Keratinocyte (primary cell): ENCODE measurements around the gene HSBP1L1. TPM values are rescaled to one million over a fixed set of nuclear protein-coding genes. Genes with fewer than 3 reads are reported as not detected.

Experiments
- DNase-seq: peaks from one replicate; pipeline ENCODE4 v3.0.0-alpha.2; 2011; ENCODE audit warnings: low read depth, missing footprints, low spot score
- FAIRE-seq: peaks from 2 replicates; lab custom pipeline; 2011; peaks lifted over from hg19 to GRCh38; lab: Jason Lieb, UNC
- H2AFZ ChIP-seq: 2 replicates; pipeline ENCODE4 v1.6.0; 2012; ENCODE audit warnings: low read length, control low read depth, inconsistent platforms; ENCODE audit not compliant: control insufficient read depth
- H3K27ac ChIP-seq: 2 replicates; pipeline ENCODE4 v1.5.1; 2011; ENCODE audit warnings: low read length; ENCODE audit not compliant: control insufficient read depth, insufficient read depth
- H3K27me3 ChIP-seq: 3 replicates; pipeline ENCODE4 v1.6.0; 2011; ENCODE audit warnings: low read length; ENCODE audit not compliant: control insufficient read depth, insufficient read depth; ENCODE audit errors: extremely low read depth
- H3K36me3 ChIP-seq, 2 experiments: 2 replicates in 1 of 2; 3 replicates in 1 of 2; pipeline ENCODE4 v1.5.1; 2011; ENCODE audit warnings: low read length in 2 of 2, mild to moderate bottlenecking in 1 of 2; ENCODE audit not compliant: control insufficient read depth in 2 of 2, insufficient read depth in 2 of 2; ENCODE audit errors: extremely low read depth in 1 of 2
- H3K4me1 ChIP-seq: 3 replicates; pipeline ENCODE4 v1.5.1; 2011; ENCODE audit warnings: low read length; ENCODE audit not compliant: control insufficient read depth, insufficient read depth; ENCODE audit errors: extremely low read depth
- H3K4me2 ChIP-seq: 3 replicates; pipeline ENCODE4 v1.6.0; 2011; ENCODE audit warnings: low read depth, low read length; ENCODE audit not compliant: control insufficient read depth, insufficient read depth; ENCODE audit errors: extremely low read depth
- H3K4me3 ChIP-seq, 3 experiments: fragments of 200-600 bp in 1 of 3; sonication (generic) in 1 of 3; 2 replicates in 2 of 3; 3 replicates in 1 of 3; pipeline ENCODE4 v1.5.1; 2011 to 2016; ENCODE audit warnings: low read length in 3 of 3, mild to moderate bottlenecking in 3 of 3, control low read depth in 2 of 3, inconsistent platforms in 1 of 3, low read depth in 1 of 3, mixed read lengths in 1 of 3, mixed run types in 1 of 3, moderate library complexity in 1 of 3; ENCODE audit not compliant: control insufficient read depth in 2 of 3, insufficient read depth in 2 of 3; ENCODE audit errors: extremely low read depth in 1 of 3
- H3K79me2 ChIP-seq: 2 replicates; pipeline ENCODE4 v1.6.0; 2012; ENCODE audit warnings: low read length; ENCODE audit not compliant: control insufficient read depth, insufficient read depth
- H3K9ac ChIP-seq: 3 replicates; pipeline ENCODE4 v1.6.0; 2011; ENCODE audit warnings: low read length; ENCODE audit not compliant: control insufficient read depth, insufficient read depth; ENCODE audit errors: extremely low read depth
- H3K9me1 ChIP-seq: 3 replicates; pipeline ENCODE4 v1.6.0; 2011; ENCODE audit warnings: low read length; ENCODE audit not compliant: control insufficient read depth, insufficient read depth; ENCODE audit errors: extremely low read depth
- H3K9me3 ChIP-seq: 2 replicates; pipeline ENCODE4 v1.5.1; 2012; ENCODE audit warnings: low read depth, low read length; ENCODE audit not compliant: control insufficient read depth
- H4K20me1 ChIP-seq: 3 replicates; pipeline ENCODE4 v1.6.0; 2011; ENCODE audit warnings: low read length; ENCODE audit not compliant: control insufficient read depth, insufficient read depth; ENCODE audit errors: extremely low read depth
- CTCF ChIP-seq, 3 experiments: IDR thresholded peaks in 1 of 3; conservative IDR thresholded peaks in 1 of 3; optimal IDR thresholded peaks in 1 of 3; 2 replicates in 2 of 3; 3 replicates in 1 of 3; pipeline versions ENCODE3 to v1.5.1; 2011; ENCODE audit warnings: low read length in 3 of 3, mild to moderate bottlenecking in 3 of 3, moderate library complexity in 2 of 3, control low read depth in 1 of 3, inconsistent platforms in 1 of 3; ENCODE audit not compliant: insufficient read depth in 2 of 3; ENCODE audit errors: extremely low read depth in 1 of 3
- EZH2 ChIP-seq: IDR thresholded peaks from one replicate; pipeline ENCODE4 v1.6.1; 2012; ENCODE audit warnings: inconsistent platforms, mild to moderate bottlenecking, low read length, moderate library complexity
- dilution Hi-C: fragments of 300-500 bp; cut with MboI; formaldehyde crosslinking; loops from one replicate; pipeline ENCODE4 v1.7.0; 2020; ENCODE audit warnings: low sequenced_read_pairs; ENCODE audit not compliant: extremely low pct_ligation_motif_present
- polyA plus RNA-seq, 5 experiments: library from polyadenylated mRNA; depleted of rRNA in 3 of 5; stranded (reverse) in 3 of 5; stranded (forward) in 1 of 5; unstranded in 1 of 5; fragments of >200 nt; gene quantifications; 1 replicate in 1 of 5; 2 replicates in 3 of 5; 3 replicates in 1 of 5; pipeline versions ENCODE4 v1.2.1 to v1.2.3, GENCODE V29; 2011 to 2012; ENCODE audit warnings: missing spikeins in 2 of 5, low read depth in 1 of 5, low replicate concordance in 1 of 5

Gene HSBP1L1
- polyA plus RNA-seq, 1 donor (not counting 4 experiments of a cell fraction or from before 2014, with no cell fraction given): 49.6 TPM

GRCh38 chr18:79936641-79937040, 27.8 kb upstream of the HSBP1L1 start:
- H3K27me3 ChIP-seq: no peaks in the 10 kb centered on the region
- H3K27ac ChIP-seq: no peak overlapping the region
- peaks cover 17 to 21% of the 10 kb centered on the region in 2 experiments for H3K36me3 ChIP-seq
- no peak overlapping the region for H3K4me3 ChIP-seq
- peaks cover 3% of the 10 kb centered on the region for H3K4me1 ChIP-seq
- no peaks in the 10 kb centered on the region for H3K9me1 ChIP-seq
- TF ChIP-seq CTCF (optimal IDR thresholded peaks at IDR 0.05 in 1 of 3, IDR thresholded peaks at IDR 0.05 in 1 of 3, conservative IDR thresholded peaks at IDR 0.05 in 1 of 3; ENCODE audit: extremely low read depth in 1 of 3, insufficient read depth in 2 of 3, low read length in 3 of 3) (no peak), EZH2 (no peak)
- H3K4me2 ChIP-seq: no peak overlapping the region
- H3K9me3 ChIP-seq: peaks cover 9% of the 10 kb centered on the region
- FAIRE-seq: no peak
- no peak for DNase-seq
- dilution Hi-C loops: no loop called here
- peaks cover 5% of the 10 kb centered on the region for H4K20me1 ChIP-seq
- H2AFZ ChIP-seq: no peak overlapping the region
- H3K79me2 ChIP-seq: peaks cover 89% of the 10 kb centered on the region
- no peak overlapping the region for H3K9ac ChIP-seq

GRCh38 chr18:79937103-79937860, 27.2 kb upstream of the HSBP1L1 start:
- H3K4me1 ChIP-seq: peaks cover 6% of the 10 kb centered on the region
- peaks cover 92% of the 10 kb centered on the region for H3K79me2 ChIP-seq
- dilution Hi-C loops: no loop called here
- H3K36me3 ChIP-seq: peaks cover 22 to 27% of the 10 kb centered on the region in 2 experiments
- H3K9ac ChIP-seq: no peak overlapping the region
- H3K4me2 ChIP-seq: no peak overlapping the region
- peaks cover 5% of the 10 kb centered on the region for H4K20me1 ChIP-seq
- peaks cover 9% of the 10 kb centered on the region for H3K9me3 ChIP-seq
- FAIRE-seq (no peak), DNase-seq (no peak)
- TF ChIP-seq CTCF (optimal IDR thresholded peaks at IDR 0.05 in 1 of 3, IDR thresholded peaks at IDR 0.05 in 1 of 3, conservative IDR thresholded peaks at IDR 0.05 in 1 of 3; ENCODE audit: extremely low read depth in 1 of 3, insufficient read depth in 2 of 3, low read length in 3 of 3): no peak
- TF ChIP-seq EZH2: no peak
- no peaks in the 10 kb centered on the region for H3K9me1 ChIP-seq
- no peak overlapping the region for H3K4me3 ChIP-seq
- no peak overlapping the region for H2AFZ ChIP-seq
- no peak overlapping the region for H3K27ac ChIP-seq
- no peaks in the 10 kb centered on the region for H3K27me3 ChIP-seq
